ENCODE results near the gene SFTA2.

- TF ChIP-seq CTCF (IDR thresholded peaks at IDR 0.05; ENCODE audit: poor library complexity, severe bottlenecking) = no peak
- no peak for TF ChIP-seq EP300 (conservative IDR thresholded peaks at IDR 0.05; ENCODE audit: poor library complexity, severe bottlenecking)
- TF ChIP-seq MXI1 (conservative IDR thresholded peaks at IDR 0.05; ENCODE audit: poor library complexity, severe bottlenecking) = no peak
- TF ChIP-seq EZH2 (IDR thresholded peaks at IDR 0.05; ENCODE audit: borderline replicate concordance, insufficient read depth, low read length, poor library complexity, severe bottlenecking) = no peak
These were observed 32.1 kb upstream of the SFTA2 start for GRCh38 chr6:30964075-30964474.
